HFFc6 (cell line): Measurements from ENCODE around the gene MYL6B. TPM values are rescaled to one million over a fixed set of nuclear protein-coding genes. Genes with fewer than 3 reads are reported as not detected.

Source experiments
- DNase-seq: peaks from one replicate; pipeline ENCODE4 v3.0.0-alpha.2; 2018
- H3K27ac Mint-ChIP-seq: 2 replicates; pipeline ENCODE4 v1.8.0; 2020; ENCODE audit warnings: mild to moderate bottlenecking, mixed read lengths
- H3K27me3 Mint-ChIP-seq: 2 replicates; pipeline ENCODE4 v1.8.0; 2021; ENCODE audit warnings: mild to moderate bottlenecking, moderate library complexity, mixed read lengths; ENCODE audit not compliant: insufficient read depth
- H3K36me3 Mint-ChIP-seq: 2 replicates; pipeline ENCODE4 v1.8.0; 2021; ENCODE audit warnings: low read depth, mixed read lengths
- H3K4me1 Mint-ChIP-seq: 2 replicates; pipeline ENCODE4 v1.8.0; 2020; ENCODE audit warnings: low read depth, mixed read lengths
- H3K4me3 Mint-ChIP-seq: 2 replicates; pipeline ENCODE4 v1.8.0; 2020; ENCODE audit warnings: mild to moderate bottlenecking, moderate library complexity, mixed read lengths
- H3K9me3 Mint-ChIP-seq: 2 replicates; pipeline ENCODE4 v1.8.0; 2020; ENCODE audit warnings: mild to moderate bottlenecking, mixed read lengths
- total RNA-seq, 6 experiments: library from RNA; stranded (reverse); fragmentation: NEBNext Ultra II Directional; extraction: Animal tissue kit (Norgen Biotek cat#: 25700); gene quantifications; 2 replicates in 1 of 6; 3 replicates in 5 of 6; pipeline ENCODE4 v1.2.3, GENCODE V29; 2021
- TF ChIP-seq, protein P1 (sequence below): fragments of 200-600 bp; sonication (generic); IDR thresholded peaks from 2 replicates; pipeline ENCODE4 v1.5.0; 2021; ENCODE audit warnings: antibody characterized with exemption, mild to moderate bottlenecking

MYL6B gene
- total RNA-seq, 6 experiments from 2014 or later = 84.5 to 119 (median 108) TPM

DNA sequence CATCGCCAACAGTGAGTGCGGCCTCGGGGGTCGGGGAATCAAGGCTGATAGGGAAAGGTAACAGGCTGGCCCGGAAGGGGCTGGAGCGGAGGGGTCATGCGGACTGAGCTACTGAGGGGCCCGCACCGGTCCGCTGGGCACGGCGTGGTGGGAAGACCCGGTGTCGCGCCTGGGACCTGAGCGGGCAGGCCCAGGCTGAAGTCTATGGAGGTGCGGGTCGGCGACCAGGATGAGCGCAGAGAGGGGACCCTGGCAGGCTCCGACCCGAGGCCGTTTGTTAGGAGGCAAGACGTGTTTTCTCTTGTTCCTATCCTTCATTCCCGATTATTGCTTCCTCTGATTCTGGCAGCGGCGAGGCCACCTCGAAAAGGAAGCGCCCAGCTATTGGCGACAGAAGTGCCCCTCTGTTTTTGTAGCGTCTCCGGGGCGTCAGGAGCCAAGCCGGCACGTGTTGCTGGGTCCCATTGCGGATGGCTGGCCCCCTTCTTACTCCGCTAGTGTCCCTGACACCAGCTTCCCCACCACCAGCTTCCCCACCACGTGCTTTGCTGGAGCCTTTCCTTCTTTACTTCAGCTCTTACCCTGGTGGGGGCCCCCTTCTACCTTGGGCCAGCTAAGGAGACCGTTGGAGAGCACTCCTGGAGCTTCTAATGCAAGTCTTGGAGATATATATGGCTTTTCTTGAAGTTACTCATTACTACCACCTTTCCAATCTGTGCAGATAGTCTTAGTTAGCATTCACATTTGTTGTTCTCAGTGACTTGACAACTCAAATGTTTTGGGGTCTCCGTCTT, 47.4 kb upstream of the MYL6B start:
- Mint-ChIP-seq H3K36me3 (peaks cover 29% of the 10 kb centered on the region), H3K4me3 (peak overlapping the region; percentile 97), H3K4me1 (peaks cover 34% of the 10 kb centered on the region), H3K27me3 (peaks cover 2% of the 10 kb centered on the region), H3K9me3 (no peaks in the 10 kb centered on the region), H3K27ac (peak overlapping the region; percentile 94)
- TF ChIP-seq, protein P1, sequence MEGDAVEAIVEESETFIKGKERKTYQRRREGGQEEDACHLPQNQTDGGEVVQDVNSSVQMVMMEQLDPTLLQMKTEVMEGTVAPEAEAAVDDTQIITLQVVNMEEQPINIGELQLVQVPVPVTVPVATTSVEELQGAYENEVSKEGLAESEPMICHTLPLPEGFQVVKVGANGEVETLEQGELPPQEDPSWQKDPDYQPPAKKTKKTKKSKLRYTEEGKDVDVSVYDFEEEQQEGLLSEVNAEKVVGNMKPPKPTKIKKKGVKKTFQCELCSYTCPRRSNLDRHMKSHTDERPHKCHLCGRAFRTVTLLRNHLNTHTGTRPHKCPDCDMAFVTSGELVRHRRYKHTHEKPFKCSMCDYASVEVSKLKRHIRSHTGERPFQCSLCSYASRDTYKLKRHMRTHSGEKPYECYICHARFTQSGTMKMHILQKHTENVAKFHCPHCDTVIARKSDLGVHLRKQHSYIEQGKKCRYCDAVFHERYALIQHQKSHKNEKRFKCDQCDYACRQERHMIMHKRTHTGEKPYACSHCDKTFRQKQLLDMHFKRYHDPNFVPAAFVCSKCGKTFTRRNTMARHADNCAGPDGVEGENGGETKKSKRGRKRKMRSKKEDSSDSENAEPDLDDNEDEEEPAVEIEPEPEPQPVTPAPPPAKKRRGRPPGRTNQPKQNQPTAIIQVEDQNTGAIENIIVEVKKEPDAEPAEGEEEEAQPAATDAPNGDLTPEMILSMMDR = peak; percentile 15; the same call in 1 of the 2 replicates
- no peak for DNase-seq

DNA sequence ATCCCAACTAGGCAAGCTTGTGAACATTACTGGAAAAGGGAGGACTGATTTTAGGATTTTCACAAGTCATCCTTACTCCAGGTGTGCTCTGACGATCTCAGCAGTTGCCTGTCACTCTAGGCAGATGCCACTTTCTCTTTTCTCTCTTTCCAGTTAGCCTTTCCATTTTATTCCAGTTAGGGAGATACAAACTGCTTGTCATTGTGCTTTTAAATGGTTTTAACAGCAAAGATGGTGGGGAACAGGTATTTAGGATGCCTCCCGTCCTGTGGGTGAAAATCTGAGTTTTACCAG, 46.8 kb upstream of the MYL6B start:
- peaks cover 2% of the 10 kb centered on the region for H3K27me3 Mint-ChIP-seq
- TF ChIP-seq, protein P1 = no peak
- peak overlapping the region; percentile 97 for H3K4me3 Mint-ChIP-seq
- no peaks in the 10 kb centered on the region for H3K9me3 Mint-ChIP-seq
- DNase-seq = no peak
- peaks cover 35% of the 10 kb centered on the region for H3K36me3 Mint-ChIP-seq
- peak overlapping the region; percentile 94 for H3K27ac Mint-ChIP-seq
- H3K4me1 Mint-ChIP-seq = peaks cover 34% of the 10 kb centered on the region

DNA sequence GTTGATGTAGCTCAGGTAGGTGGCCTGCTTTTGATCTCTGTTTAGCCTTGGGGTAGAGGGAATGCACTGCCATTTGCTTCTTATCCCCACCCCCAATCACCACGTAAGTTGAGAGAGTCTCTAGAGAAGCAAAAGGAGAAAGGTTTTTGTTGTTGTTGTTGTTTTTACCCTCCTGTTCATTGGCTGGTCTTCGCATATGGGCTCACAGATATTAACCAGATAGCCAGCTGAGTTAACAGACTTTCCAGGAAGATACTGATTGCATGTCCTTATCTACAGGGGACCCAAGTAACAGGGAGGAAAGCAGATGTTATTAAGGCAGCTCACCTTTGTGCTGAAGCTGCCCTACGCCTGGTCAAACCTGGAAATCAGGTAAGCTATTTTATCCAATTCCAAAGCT, 45.1 kb upstream of the MYL6B start:
- TF ChIP-seq, protein P1 = no peak
- Mint-ChIP-seq H3K4me1 (peaks cover 34% of the 10 kb centered on the region), H3K36me3 (peaks cover 41% of the 10 kb centered on the region), H3K27ac (peak overlapping the region; percentile 34; the same call in 1 of the 2 replicates), H3K4me3 (no peak overlapping the region), H3K27me3 (peaks cover 2% of the 10 kb centered on the region), H3K9me3 (no peaks in the 10 kb centered on the region)
- DNase-seq = no peak

DNA sequence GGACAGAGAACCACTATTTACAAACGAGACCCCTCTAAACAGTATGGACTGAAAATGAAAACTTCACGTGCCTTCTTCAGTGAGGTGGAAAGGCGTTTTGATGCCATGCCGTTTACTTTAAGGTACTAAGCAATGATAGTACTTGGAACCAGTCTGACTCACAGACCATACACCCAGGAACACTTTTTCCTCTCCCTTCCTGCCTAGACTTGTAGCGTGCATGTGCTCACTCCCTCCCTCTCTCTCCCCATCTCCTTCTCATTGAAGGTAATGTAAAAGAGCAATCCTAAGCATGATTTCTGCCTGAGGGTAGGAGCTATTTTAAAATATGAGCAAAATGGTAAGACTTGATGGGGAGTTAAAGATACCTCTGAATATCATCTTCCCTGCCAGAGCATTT, 41.8 kb upstream of the MYL6B start:
- TF ChIP-seq, protein P1 = no peak
- no peaks in the 10 kb centered on the region for H3K9me3 Mint-ChIP-seq
- H3K27me3 Mint-ChIP-seq = no peaks in the 10 kb centered on the region
- H3K27ac Mint-ChIP-seq = no peak overlapping the region
- no peak for DNase-seq
- peaks cover 25% of the 10 kb centered on the region for H3K4me1 Mint-ChIP-seq
- peaks cover 45% of the 10 kb centered on the region for H3K36me3 Mint-ChIP-seq
- no peak overlapping the region for H3K4me3 Mint-ChIP-seq

DNA sequence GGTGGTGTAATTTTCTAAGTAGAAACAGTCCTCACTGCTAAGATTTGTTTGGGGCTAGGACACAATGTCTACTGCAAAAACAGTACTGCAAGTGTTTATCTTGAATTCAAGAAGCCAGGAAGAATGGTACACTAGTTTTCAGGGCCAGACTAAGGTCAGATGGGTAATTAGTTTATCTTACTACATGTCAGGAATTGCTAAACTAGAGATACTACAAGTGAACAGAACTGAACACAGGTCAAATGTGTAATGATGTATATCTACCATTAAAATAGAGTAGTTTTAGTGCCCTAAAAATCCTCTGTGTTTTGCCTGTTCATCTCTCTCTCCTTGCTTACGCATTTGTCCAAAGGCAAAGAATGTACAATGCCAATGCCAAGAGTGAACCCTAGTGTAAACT, 38.3 kb upstream of the MYL6B start:
- H3K36me3 Mint-ChIP-seq = peaks cover 42% of the 10 kb centered on the region

More for the DNA sequence above, 38.3 kb upstream of the MYL6B start:
- H3K4me3 Mint-ChIP-seq = no peak overlapping the region
- H3K27me3 Mint-ChIP-seq = peaks cover 17% of the 10 kb centered on the region
- peaks cover 22% of the 10 kb centered on the region for H3K4me1 Mint-ChIP-seq
- TF ChIP-seq, protein P1 = no peak
- peaks cover 7% of the 10 kb centered on the region; the same call in 1 of the 2 replicates for H3K9me3 Mint-ChIP-seq
- DNase-seq = no peak
- peak overlapping the region; percentile 42 for H3K27ac Mint-ChIP-seq
